Amygdala (tissue), 56 donors: ENCODE measurements around the gene CNTN4.

Experiments used
- DNase-seq, 56 donors: peaks; one replicate each; lab custom pipeline; 2025; lab: John Stamatoyannopoulos, UW

Gene CNTN4

GRCh38 chr3:2837239-2837638 lies 738.6 kb downstream of the CNTN4 start:
- no peak for DNase-seq

- DNase-seq: no peak
Observed at GRCh38 chr3:2837910-2838309, 739.2 kb downstream of the CNTN4 start.

GRCh38 chr3:2838546-2839157 lies 740.0 kb downstream of the CNTN4 start:
- DNase-seq: no peak

GRCh38 chr3:2839876-2840275 lies 741.2 kb downstream of the CNTN4 start:
- DNase-seq: no peak

GRCh38 chr3:2847062-2847841 lies 748.6 kb downstream of the CNTN4 start:
- no peak for DNase-seq

- DNase-seq: no peak
Observed at GRCh38 chr3:2849092-2849491, 750.4 kb downstream of the CNTN4 start.

- DNase-seq: no peak
Observed at GRCh38 chr3:2850701-2851100, 752.0 kb downstream of the CNTN4 start.

GRCh38 chr3:2851361-2851760 lies 752.7 kb downstream of the CNTN4 start:
- no peak for DNase-seq

- DNase-seq: peak in 3 of 56 donors; percentile 5 to 27 (median 7)
Observed at GRCh38 chr3:2851835-2852234, 753.2 kb downstream of the CNTN4 start.

- DNase-seq: no peak
Observed at GRCh38 chr3:2853651-2854050, 755.0 kb downstream of the CNTN4 start.

- DNase-seq: no peak
Observed at GRCh38 chr3:2856138-2857133, 757.8 kb downstream of the CNTN4 start.

- no peak for DNase-seq
Observed at GRCh38 chr3:2860626-2861025, 762.0 kb downstream of the CNTN4 start.

GRCh38 chr3:2861120-2861519 lies 762.5 kb downstream of the CNTN4 start:
- no peak for DNase-seq

- no peak for DNase-seq
Observed at GRCh38 chr3:2861920-2862319, 763.3 kb downstream of the CNTN4 start.

GRCh38 chr3:2862366-2862765 lies 763.7 kb downstream of the CNTN4 start:
- DNase-seq: no peak

- no peak for DNase-seq
Observed at GRCh38 chr3:2863127-2863526, 764.5 kb downstream of the CNTN4 start.

- no peak for DNase-seq
Observed at GRCh38 chr3:2869905-2870304, 771.2 kb downstream of the CNTN4 start.

- DNase-seq: no peak
Observed at GRCh38 chr3:2870724-2871333, 772.2 kb downstream of the CNTN4 start.

GRCh38 chr3:2872884-2873283 lies 774.2 kb downstream of the CNTN4 start:
- no peak for DNase-seq

GRCh38 chr3:2873986-2874385 lies 775.3 kb downstream of the CNTN4 start:
- peak in 2 of 56 donors; percentile 1 to 2 for DNase-seq

- DNase-seq: no peak
Observed at GRCh38 chr3:2875699-2876098, 777.0 kb downstream of the CNTN4 start.
